DMS79 treated with DMSO at 0.1 percent for 48 hours (cell line): ENCODE measurements around the gene JTB.
A peak's percentile ranks its signal among the peaks of the same experiment; 100 is the strongest.

Experiments
- DNase-seq: peaks from one replicate; lab custom pipeline; 2025; lab: John Stamatoyannopoulos, UW

Gene JTB

GRCh38 chr1:153978274-153978909 is 918 bp upstream of the JTB start:
- no peak for DNase-seq

- DNase-seq = no peak
These were observed 640 bp downstream of the JTB start for GRCh38 chr1:153976819-153977249.

GRCh38 chr1:153973525-153973924 is 3.9 kb downstream of the JTB start:
- no peak for DNase-seq

GRCh38 chr1:153973071-153973470 is 4.4 kb downstream of the JTB start:
- DNase-seq = no peak

GRCh38 chr1:153970346-153970745 is 7.1 kb downstream of the JTB start:
- DNase-seq = no peak

GRCh38 chr1:153968972-153969371 is 8.5 kb downstream of the JTB start:
- DNase-seq = no peak

- DNase-seq = no peak
These were observed 9.1 kb downstream of the JTB start for GRCh38 chr1:153968408-153968807.

GRCh38 chr1:153968000-153968363 is 9.5 kb downstream of the JTB start:
- no peak for DNase-seq

- peak; percentile 99 for DNase-seq
These were observed 10.1 kb downstream of the JTB start, which contains the start of gene CREB3L4 for GRCh38 chr1:153967107-153967999. Gene CREB3L4, plus strand, starts transcription at chr1:153967902. Its CDS starts 624 bp downstream, at chr1:153968526.

GRCh38 chr1:153963850-153964331 is 13.6 kb downstream of the JTB start:
- peak; percentile 68 for DNase-seq

GRCh38 chr1:153963030-153963849 is 14.2 kb downstream of the JTB start, which contains the start of gene SLC39A1:
Gene SLC39A1, minus strand, starts transcription at chr1:153963537. Its CDS starts 822 bp downstream, at chr1:153962715.
- peak; percentile 98 for DNase-seq

GRCh38 chr1:153962088-153963029 is 15.1 kb downstream of the JTB start:
- no peak for DNase-seq

- DNase-seq = no peak
These were observed 16.1 kb downstream of the JTB start for GRCh38 chr1:153961421-153961820.

- DNase-seq = no peak
These were observed 17.3 kb downstream of the JTB start for GRCh38 chr1:153960206-153960605.

- DNase-seq = no peak
These were observed 18.0 kb downstream of the JTB start for GRCh38 chr1:153959454-153959853.

- DNase-seq = no peak
These were observed 18.6 kb downstream of the JTB start for GRCh38 chr1:153958961-153959260.

- DNase-seq = peak; percentile 98
These were observed 19.1 kb downstream of the JTB start, which contains the start of gene CRTC2 for GRCh38 chr1:153958111-153958960. Gene CRTC2, minus strand, starts transcription at chr1:153958612. Its CDS starts 115 bp downstream, at chr1:153958497.

- DNase-seq = peak; percentile 19
These were observed 19.7 kb downstream of the JTB start for GRCh38 chr1:153957744-153958110.

- no peak for DNase-seq
These were observed 20.3 kb downstream of the JTB start for GRCh38 chr1:153956997-153957715.
